Left hindlimb (tissue), 1 donor: ENCODE measurements around the gene TGDS.
"Not testable (repeated sequence)": the region's sequence is repeated elsewhere in the genome, so short reads cannot be mapped to it uniquely, and the experiment has no call there.

Experiments
- DNase-seq: peaks from one replicate; pipeline ENCODE4 v3.0.0-alpha.2; 2018

The TGDS gene

GRCh38 chr13:94549232-94550061 is 46.5 kb downstream of the TGDS start:
- DNase-seq = peak; percentile 92

- DNase-seq = peak; percentile 55
Observed at GRCh38 chr13:94548821-94549231, 47.1 kb downstream of the TGDS start.

- DNase-seq = no peak
Observed at GRCh38 chr13:94548382-94548781, 47.6 kb downstream of the TGDS start.

GRCh38 chr13:94546061-94546839 is 49.7 kb downstream of the TGDS start:
- no peak for DNase-seq

GRCh38 chr13:94544922-94545321 is 51.0 kb downstream of the TGDS start:
- DNase-seq = no peak

GRCh38 chr13:94542917-94543316 is 53.0 kb downstream of the TGDS start:
- DNase-seq = no peak

- no peak for DNase-seq
Observed at GRCh38 chr13:94537740-94538630, 58.0 kb downstream of the TGDS start.

- DNase-seq = no peak
Observed at GRCh38 chr13:94535775-94536174, 60.2 kb downstream of the TGDS start.

- no peak for DNase-seq
Observed at GRCh38 chr13:94535231-94535630, 60.7 kb downstream of the TGDS start.

GRCh38 chr13:94534166-94534565 is 61.8 kb downstream of the TGDS start:
- DNase-seq = no peak

GRCh38 chr13:94532278-94532677 is 63.7 kb downstream of the TGDS start:
- DNase-seq = not testable (repeated sequence)

- DNase-seq = not testable (repeated sequence)
Observed at GRCh38 chr13:94526956-94527355, 69.0 kb downstream of the TGDS start.

GRCh38 chr13:94525781-94526180 is 70.2 kb downstream of the TGDS start:
- DNase-seq = no peak

GRCh38 chr13:94524407-94524806 is 71.5 kb downstream of the TGDS start:
- no peak for DNase-seq
